GM19455 (cell line): ENCODE results near the gene TEX10.

ENCODE experiments used
- ATAC-seq: cut with Tn5 transposase; IDR thresholded peaks from one replicate; pipeline ENCODE4 v1.9.1; 2021; ENCODE audit not compliant: unreplicated experiment

TEX10 gene

DNA sequence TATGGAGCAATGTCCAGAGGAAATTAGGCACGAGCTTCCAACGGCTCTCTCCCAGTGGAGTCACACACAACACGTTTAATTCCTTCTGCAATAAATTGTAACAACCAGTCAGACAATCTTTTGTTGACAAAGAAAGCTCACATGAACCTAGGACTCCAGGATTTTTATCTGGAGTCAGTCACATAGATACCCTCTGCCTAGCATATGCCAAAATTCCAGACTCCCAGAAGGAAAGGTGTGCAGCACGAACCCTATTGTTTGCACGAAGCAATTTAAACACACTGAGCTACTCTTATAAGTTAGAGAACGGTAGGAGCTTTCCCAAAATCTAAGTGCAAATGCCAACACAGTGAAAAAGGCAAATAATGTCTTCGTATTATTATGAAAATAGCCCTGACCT lies 67.1 kb downstream of the TEX10 start:
- no peak for ATAC-seq

DNA sequence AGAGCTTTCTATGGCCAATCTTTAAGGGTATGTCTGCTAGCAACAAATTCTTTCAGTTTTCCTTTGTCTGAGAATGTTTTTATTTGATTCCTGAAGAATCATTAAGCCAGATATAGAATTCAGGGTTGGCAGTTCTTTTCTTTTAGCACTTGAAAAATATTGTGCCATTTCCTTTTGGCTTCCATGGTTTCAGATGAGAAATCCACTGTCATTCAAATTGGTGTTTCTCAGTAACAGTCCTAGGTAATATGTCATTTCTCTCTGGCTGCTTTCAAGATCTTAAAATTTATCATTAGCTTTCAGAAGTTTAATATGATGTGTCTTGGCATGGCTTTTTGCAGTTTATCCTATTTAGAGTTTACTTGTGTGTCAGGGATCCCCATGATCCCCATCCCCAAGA lies 67.7 kb downstream of the TEX10 start:
- no peak for ATAC-seq

DNA sequence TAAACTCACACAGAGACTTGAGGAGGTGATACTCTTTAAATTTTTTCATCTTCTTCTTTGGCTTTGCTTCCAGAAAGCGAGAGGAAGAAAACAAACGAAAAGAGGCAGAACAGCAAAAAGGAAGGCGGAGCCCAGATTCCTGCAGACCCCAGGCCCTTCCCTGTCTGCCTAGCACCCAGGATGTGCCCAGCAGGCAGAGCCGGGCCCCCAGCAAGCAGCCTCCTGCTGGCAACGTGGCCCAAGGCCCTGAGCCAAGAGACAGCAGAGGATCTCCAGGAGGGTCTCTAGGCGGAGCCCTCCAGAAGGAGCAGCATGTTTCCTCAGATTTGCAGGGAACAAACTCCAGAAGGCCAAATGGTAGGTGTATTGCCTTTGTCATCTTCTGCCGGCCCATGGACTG lies 68.5 kb downstream of the TEX10 start:
- no peak for ATAC-seq

DNA sequence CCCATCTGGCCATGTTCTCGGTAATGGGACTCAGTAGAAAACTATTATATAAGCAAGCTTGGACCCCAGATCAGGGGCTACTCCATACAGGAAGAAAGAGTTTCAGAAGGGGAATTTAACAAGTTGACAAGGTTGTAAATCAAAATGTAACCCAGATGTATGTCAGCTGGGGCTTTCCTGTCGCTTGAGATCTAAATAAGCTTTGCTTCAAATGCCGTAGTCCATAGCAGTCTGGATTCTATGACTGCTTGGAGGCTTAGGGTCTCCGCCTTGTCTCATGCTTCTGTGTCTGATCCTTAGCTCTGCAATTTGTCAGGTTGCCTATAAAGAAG lies 70.4 kb downstream of the TEX10 start:
- ATAC-seq: no peak

DNA sequence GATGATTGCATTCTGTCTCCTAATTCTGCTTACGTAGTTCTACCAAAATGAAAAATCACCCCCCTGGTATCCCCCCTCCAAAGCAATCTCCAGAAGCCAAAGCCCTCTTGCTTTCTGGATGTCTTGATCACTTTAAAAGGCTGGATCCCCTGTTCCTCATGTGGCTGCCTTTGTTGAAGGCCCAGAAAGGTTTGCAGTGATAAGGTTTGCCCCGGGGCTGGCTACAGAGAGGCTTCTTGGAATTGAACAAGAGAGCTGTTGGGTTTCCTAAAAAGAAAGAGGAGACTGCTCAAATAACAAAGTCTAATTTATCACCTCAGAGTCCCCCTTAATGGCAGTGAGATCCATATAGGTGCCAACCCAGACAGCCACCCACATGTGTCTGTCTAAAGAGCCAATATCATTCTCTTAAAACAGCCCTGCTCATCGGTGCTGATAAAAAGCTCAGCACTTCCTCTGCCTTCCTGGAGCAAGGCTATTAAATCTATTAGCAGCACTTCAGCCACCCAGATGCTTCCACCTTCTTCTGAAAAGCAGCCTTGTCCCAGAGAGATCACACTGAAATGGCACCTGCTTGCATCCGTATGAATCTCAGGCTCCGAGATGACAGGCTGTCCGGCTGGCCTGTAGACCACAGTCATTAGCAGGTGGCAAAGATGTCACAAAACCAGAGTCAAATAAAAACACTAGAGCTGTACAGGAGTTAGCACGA lies 70.9 kb downstream of the TEX10 start:
- ATAC-seq: no peak

DNA sequence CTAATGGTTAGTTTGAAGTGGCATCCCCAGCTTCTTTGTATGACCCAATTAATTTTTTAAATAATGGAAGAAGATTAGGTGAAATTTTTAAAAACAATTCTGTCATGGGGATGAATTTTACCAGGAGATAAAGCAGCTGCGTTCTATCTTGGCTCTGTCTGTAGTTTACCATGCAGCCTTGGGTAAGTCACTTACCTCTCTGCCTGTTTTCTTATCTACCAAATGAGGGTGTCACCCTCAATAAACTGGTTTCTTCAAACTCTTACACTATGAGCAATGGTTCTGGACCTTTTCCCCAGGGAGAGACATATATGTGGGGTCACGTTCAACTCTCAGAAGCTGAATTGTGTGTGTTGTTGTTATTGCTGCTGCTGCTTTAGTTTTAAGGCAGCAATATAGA lies 71.7 kb downstream of the TEX10 start:
- no peak for ATAC-seq

DNA sequence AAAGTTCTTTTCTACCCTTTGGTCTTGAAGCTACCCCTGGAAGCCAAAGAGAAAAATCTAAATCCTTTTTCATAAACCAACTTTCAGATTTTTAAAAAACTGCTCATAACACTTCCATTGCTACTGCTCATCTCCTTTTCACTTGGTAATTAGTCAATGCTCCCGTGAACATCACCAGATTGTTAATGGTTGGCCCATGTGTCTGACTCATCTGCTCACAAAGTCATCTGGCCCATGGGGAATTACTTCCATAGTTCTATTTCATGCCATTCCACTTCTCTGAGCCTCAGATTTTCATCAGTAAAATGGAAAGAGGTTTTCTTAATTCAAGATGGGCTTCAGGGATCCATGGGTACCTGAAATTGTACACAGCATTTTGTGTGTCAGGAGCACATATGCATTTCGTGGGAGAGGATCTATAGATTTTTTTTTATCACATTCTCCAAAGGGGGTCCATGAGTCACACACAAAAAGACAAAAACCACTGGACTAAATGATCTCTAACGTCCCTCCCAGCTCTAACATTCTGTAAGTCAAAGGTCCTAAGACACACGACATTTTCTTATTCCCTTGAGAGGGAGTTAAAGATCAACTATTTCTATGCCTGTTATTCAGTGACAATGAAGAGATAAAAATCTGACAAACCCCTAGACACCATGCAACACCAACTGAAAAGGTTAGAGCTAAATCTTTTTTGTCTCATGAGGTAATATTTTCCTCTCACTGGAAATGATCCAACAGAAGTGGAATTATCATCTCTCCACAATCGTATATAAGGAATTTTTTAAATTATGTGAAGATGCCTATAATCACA lies 75.4 kb downstream of the TEX10 start:
- ATAC-seq: no peak

DNA sequence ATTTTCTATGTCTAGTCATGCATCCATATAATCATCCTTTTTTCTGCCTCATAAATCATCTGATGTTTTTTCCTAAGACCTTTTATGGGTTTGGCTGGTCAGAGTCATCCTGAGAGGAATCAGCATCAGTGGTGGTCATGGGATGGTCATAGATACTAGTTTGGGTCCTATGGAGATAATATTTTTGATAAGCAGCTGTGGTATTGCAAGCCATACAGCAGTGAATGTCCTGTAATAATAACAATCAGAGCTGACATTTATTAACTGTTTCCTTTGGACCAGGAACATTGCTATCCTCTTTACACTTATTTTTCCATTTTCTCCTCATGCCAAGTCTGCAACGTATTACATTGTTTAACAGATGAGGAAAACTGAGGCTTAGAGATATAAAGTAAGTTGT lies 83.1 kb downstream of the TEX10 start:
- ATAC-seq: no peak

DNA sequence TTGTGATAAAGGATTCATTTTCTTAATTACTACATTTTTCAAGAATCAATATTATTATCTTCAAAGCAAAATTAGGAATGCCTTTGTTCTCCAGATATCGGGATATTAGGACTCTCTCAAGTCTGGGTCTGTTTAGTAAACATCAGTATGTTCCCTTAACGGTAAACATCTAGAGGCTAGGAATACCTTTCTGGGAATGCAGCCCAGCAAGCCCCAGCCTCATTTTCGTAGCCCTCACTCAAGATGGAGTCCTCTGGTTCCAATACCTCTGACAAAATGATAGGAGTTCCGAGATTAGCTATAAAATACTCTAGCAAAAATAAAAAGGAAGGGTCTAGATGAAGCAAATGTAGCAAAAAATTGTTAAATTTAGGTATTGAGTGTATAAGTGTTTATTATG lies 84.5 kb downstream of the TEX10 start:
- no peak for ATAC-seq

DNA sequence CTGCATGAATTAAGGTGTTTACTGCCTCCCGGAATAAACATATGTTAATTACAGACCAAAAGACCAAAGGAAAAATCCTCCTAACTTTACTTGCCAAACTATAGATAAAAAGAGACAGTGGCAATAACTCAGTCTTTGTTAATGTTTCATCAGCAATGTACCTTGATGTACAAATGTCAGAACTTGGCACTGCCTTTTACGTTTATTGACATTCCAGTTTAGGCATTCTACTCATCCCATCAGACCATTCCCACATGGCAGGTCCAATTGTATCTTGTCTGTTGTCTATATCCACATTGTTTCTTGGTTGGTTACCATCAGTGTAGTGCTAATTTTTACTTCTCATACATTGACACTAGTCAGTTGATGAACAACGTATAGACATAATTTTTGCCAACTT lies 85.5 kb downstream of the TEX10 start:
- no peak for ATAC-seq
